Activated CD8-positive, alpha-beta memory T cell treated with anti-CD3 and anti-CD28 coated beads for 4 hours (primary cell): ENCODE measurements around the gene ADRA1B.

ENCODE experiments used
- DNase-seq, 2 donors: peaks; one replicate each; pipeline ENCODE4 v3.0.0-alpha.2; 2020; ENCODE audit warnings: low read depth in 2 of 2

Gene ADRA1B

DNA sequence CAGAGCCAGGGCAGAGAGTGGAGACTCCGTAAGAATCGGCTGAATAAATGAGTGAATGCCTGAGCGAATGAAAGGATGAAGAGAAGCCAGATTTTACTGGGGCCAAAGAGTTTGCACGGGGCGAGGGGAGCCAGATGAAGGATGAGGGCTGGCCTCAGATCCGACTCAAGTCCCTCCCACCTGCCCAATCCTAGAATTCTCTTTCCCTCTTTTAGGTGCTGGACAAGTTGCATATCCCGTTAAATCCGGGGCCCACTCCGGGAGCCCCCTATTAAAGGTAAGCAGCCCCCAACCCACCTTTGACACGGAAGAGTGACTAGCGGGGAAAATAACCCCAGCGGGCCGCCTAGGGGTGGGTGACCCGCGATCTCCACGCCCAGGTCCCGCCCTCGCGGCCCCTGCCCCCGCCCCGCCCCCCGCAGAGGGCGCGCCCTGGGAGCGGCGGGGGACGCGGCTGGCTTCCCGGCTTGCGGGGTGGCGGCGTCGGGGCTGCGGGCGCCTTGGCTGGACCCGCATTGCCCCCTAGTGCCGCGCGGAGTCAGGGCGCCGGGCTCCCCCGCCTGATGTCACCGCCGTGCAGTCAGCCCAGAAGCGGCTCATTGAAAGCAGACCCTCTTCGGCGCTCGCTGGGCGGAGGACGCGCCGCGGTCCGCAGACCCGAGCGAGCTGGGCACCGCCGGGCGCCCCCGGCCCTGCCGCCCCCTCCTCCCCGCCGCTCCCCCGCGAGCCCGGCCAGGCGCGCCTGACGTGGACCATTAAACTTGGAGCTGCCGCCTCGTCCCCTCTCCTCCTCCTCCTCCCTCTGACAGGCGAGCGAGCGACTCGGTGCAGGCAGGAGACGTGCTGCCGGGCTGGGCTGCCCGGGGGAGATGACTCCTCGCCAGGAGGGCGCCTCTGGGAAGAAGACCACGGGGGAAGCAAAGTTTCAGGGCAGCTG lies at the start of gene ADRA1B:
Gene ADRA1B (plus strand): TSS at position 579 of the 937 bp plus-strand sequence. CDS start 424 bp downstream, outside the sequence.
- DNase-seq = peak; percentile 9 to 12

DNA sequence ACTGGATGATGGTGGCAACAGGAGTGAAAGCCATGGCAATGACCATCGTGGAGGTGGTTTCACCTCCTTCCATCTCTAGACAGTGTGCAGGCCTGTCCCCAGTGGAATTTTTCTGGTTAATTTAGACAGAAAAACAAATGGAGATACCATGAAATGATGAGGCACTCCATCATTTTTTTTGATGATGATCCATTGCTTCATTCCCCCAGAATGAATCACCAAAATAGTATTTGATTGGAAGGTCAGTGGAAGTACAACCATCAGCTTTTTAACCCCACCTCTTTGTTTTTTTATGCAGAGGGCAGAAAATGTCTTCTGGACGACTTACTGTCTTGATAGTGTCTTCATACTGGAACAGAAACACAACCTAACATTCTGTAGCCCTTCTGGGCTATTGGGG lies 42.6 kb upstream of the ADRA1B start:
- DNase-seq = no peak

- DNase-seq = no peak
Observed at GRCh38 chr5:159874263-159874662, 42.0 kb upstream of the ADRA1B start.

- DNase-seq = no peak
Observed at GRCh38 chr5:159877016-159877415, 39.3 kb upstream of the ADRA1B start.

- DNase-seq = no peak
Observed at GRCh38 chr5:159877894-159878448, 38.3 kb upstream of the ADRA1B start.

DNA sequence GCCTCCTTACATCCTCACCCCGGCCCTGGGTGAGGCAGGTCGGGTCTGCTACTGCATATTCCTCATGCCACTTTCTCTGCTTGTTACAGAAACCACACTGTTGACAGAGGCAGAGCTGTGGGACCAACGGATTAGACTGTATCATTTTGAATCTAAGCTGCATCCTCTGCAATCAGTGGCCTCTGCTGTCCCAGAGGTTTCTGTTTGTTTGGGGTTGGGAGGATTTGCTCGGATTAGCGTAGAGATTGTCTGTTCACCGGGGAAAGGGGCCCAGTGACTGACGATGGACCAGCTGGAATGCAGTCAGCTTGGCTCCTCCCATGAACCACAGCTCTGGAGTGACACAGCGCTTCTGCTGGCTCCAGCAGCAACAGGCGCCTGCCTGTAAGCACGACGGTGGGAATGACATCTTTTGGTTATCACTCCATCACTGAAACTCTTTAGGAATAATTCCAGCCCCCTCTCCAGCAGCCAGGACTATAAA lies 37.3 kb upstream of the ADRA1B start:
- DNase-seq = no peak

- no peak for DNase-seq
Observed at GRCh38 chr5:159880676-159881075, 35.6 kb upstream of the ADRA1B start.

GRCh38 chr5:159881967-159882366 lies 34.3 kb upstream of the ADRA1B start:
- DNase-seq = no peak

- no peak for DNase-seq
Observed at GRCh38 chr5:159883522-159883950, 32.7 kb upstream of the ADRA1B start.

DNA sequence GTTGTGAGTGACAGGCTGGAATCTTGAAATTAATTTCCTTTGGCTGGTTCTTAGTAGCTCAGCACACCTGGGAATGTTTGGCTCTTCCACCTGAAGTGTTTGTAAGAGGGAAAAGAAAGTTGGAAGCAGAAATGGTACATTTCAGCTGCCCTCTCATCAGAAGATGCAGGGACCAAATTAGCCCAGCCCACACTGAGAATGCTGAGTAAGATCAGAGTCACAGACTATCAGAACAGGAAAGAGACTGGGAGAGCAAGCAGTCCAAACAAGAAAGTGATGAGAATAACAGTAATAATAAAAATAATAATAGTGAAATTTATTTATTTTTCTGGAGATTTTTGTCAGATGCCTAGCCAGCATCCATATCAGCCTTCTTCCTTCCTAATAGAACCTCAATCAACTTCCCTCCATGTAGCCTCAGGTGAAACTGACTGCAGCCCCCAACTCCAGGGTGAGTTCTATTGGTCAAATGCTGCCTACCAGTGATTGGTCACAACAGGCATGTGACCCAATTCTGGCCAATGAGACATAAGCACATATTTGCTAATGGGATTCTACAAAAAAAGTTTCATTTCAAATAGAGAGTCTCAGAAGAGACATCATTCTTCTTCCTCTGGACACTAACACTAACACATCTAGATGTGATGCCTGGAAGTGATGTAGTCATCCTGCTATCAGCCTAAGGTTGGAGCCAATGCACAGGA lies 31.2 kb upstream of the ADRA1B start:
- no peak for DNase-seq

- DNase-seq = no peak
Observed at GRCh38 chr5:159886296-159886695, 30.0 kb upstream of the ADRA1B start.

GRCh38 chr5:159887050-159887449 lies 29.2 kb upstream of the ADRA1B start:
- no peak for DNase-seq

DNA sequence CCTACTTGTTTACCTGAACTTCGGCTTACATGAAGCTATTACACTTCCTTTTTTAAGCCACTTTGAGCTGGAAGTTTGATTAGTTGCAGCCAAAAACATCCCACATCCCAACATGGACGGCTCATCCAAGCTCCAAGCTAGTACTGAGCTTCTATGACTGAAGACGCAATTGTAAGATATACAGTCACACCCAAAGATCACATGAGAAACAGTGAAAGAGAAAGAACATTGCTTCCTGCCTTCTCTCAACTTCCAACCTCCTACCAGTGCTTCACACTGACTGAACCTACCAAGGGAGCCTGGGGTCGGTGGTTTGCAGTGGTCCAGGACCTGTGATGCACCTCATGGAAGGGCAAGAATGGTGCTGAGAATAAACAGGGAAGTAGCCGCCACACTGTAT lies 27.4 kb upstream of the ADRA1B start:
- no peak for DNase-seq

GRCh38 chr5:159890141-159890540 lies 26.1 kb upstream of the ADRA1B start:
- no peak for DNase-seq

DNA sequence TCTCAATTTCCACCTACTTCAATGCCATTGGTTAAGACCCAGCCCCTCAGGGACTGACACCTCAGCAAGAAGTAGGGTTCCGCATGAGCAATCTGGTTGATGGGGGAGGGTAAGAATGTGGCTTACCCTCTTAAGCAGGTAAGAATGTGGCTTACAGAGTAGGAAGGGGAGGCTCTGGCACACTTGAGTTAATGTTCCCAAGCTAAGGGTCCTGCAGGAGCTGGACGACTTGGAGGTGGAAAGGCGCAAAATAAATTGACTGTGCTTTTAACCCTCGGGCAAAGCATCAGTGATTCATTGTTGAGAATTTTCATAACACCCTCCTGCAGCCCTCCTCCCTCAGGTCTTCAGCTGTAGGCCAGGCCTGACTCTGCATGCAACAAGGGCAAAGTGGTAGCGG lies 24.9 kb upstream of the ADRA1B start:
- DNase-seq = no peak

DNA sequence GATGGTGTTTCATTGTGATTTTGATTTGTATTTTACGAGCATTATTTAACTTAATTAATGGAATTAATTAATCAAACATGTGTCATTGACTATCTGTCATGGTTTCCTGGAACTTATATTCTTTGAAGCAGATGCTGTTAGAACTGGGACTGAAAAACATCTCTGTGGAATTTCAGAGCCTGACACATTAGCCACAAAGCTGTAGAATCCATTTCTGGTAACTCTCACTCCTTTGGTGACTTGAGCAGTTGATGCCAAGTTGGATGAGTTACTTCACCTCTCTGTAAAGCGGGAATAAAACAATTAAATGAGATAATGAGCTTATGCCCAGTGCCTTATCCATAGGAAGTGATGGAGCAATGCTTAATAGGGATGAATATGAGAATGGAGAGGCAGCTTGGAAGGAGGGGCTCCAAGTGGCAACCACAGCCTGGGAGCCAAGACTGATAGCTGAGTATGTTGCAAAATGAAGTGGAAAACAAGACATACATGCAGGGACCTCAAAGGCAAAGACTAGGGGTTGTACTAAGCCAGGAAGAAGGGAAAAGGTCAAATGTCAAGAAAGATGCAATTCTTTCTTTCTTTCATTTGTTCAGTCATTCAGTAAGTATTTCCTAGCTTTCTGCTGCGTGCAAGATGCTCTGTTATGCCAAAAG lies 23.1 kb upstream of the ADRA1B start:
- no peak for DNase-seq

DNA sequence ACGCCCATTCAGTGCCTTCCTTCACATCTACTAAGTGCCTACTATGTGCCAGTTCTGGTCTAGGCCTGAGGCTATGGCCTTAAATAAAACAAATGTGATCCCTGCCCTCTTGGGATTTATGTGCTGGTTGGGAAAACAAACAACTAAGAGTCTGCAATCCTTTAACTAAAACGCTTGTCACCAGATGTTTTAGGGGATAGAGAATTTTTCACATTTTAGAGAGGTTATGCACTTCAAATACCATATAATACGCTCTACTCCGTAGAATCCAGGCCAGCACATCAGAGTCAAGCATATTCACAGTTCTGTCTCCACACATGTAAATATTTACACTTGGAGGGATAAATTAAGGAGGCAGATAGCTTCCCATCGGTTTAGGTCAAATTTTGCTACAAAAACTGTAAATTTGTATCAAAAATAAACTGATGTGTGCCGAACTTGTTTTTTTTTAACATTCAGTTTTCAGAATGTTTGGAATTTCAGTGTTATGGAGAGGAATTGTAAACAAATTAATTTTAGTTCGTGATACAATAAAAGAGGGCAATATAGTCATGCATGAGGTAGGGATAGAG lies 22.0 kb upstream of the ADRA1B start:
- no peak for DNase-seq

GRCh38 chr5:159897786-159898393 lies 18.4 kb upstream of the ADRA1B start:
- DNase-seq = no peak

DNA sequence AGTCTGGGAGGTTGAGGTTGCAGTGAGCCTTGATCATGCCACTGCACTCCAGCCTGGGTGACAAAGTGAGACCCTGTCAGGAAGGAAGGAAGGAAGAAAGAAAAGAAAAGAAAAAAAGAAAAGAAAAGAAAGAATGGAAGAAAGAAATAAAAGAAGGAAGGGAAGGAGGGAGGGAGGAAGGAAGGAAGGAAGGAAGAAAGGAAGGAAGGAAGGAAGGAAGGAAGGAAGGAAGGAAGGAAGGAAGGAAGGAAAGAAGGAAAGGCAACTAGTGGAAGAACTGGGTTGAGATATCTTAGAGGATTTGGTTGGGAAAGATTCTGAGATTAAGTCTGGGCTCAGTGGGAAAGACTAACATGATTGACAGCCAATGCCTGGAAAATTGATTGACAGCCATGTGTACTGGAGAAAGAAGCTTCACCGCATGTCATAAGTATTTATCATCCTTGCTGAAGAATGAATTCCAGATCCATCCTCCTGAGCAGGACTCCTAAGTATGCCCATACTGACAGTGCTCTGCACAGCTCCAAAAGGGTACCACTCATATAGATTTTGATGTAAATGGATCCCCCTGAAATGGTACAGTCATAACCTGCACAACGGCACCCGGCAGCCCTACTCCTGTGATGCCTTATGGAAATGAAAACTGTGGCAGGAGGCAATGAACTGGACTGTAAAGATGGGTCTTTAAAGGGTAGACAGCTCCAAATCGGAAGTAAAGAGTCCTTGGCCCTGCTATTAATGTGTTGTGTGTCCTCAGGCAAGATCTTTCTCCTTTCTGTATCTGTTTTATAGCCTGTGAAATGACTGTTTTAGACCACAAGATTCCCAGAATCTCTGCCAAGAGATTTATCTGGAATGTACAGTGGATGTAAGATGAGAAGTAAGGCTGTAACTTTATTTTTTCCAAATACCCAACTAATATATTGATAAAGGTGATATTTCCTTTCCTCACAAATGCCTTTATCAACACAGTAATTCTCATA lies 16.9 kb upstream of the ADRA1B start:
- DNase-seq = no peak

DNA sequence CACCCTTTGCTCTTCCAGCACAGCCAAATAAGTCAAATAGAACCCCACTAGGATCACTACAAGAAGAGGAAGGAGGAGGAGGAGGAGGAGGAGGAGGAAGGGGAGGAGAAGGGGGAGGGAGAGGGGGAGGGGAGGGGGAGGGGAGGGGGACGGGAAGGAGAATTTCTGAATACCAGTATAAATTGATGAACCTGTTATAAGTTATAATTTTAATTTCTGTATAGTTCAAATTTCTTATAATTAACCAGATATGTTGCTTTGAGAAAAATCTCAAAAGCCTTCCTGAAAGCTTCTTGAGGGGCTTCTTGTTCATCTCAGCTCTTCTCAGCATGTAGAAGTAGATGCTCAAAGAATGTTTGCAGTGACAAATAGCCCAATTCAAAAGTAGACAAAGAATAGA lies 15.0 kb upstream of the ADRA1B start:
- no peak for DNase-seq
